GM18867 (cell line): ENCODE results near the gene CRKL.
"Not testable (repeated sequence)": the region's sequence is repeated elsewhere in the genome, so short reads cannot be mapped to it uniquely, and the experiment has no call there.

Experiments used
- ATAC-seq: cut with Tn5 transposase; IDR thresholded peaks from one replicate; pipeline ENCODE4 v1.9.1; 2021; ENCODE audit warnings: mild to moderate bottlenecking, moderate library complexity; ENCODE audit not compliant: unreplicated experiment

Gene CRKL, protein sequence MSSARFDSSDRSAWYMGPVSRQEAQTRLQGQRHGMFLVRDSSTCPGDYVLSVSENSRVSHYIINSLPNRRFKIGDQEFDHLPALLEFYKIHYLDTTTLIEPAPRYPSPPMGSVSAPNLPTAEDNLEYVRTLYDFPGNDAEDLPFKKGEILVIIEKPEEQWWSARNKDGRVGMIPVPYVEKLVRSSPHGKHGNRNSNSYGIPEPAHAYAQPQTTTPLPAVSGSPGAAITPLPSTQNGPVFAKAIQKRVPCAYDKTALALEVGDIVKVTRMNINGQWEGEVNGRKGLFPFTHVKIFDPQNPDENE

DNA sequence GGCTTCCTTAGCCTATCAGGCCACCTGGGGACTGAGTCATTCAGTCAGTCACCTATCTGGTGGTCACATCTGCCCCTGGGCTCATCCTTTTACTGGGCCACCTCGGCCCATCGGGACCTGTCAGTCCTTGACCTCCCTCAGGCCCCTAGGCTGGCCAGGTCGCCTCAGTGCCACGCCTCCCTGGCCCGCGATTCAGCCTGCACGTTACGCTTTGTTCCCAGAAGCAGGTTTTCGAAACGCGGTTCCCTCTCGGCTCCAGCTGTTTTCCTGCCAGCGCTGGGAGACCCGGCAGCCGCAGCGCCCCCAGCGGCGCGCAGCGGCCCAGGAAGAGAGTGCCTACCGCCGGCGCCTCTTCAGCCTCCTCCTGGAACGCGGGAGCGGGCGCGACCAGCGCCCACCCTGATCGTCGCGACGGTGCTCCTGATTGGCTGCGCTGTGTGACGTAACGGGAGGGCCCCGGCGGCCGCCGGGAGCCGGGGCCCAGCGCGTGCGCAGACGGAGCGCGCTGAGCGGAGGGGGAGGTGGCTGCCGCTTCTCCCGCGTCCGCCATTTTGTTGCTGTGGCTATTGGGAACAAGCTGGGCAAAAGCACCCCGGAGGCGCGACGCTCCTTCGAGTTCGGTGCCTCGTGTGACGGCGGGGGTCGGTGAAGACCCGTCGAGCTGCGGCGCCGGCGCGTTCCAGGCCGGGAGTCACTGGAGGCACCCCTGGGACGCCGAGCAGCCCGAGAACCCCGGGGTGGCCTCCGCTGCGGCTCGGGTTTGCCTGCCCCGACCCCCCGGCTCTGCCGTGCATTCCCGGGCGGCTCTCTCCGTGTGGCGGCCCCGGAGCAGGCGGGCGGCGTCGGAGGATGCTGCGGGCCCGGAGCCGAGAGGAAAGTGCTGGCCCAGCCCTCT, at the start of gene CRKL:
Gene CRKL, plus strand, starts transcription at position 492 of the 895 bp plus-strand sequence. CDS start 528 bp downstream, outside the sequence.
- peak; percentile 93 for ATAC-seq

- ATAC-seq: no peak
Measured at GRCh38 chr22:20868025-20868962, 48.9 kb upstream of the CRKL start.

GRCh38 chr22:20869234-20869633, 48.0 kb upstream of the CRKL start:
- no peak for ATAC-seq

DNA sequence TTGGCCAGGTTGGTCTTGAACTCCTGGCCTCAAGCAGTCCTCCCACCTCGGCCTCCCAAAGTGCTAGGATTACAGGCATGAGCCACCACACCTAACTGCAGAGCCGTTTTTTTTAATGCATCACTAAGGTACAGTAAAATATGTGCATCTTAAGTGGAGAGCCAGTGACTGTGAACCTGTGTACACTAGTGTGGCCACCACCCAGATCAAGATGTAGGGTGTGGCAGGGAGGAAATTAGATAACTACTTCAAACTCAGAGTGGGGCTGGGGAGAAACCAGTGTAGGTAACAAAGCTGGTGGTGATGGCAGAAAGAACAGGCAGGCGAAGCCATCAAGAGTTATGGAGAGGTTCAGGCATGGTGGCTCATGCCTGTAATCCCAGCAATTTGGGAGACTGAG, 44.0 kb upstream of the CRKL start:
- no peak for ATAC-seq

- no peak for ATAC-seq
Measured at GRCh38 chr22:20875296-20875695, 41.9 kb upstream of the CRKL start.

GRCh38 chr22:20877715-20878114, 39.5 kb upstream of the CRKL start:
- no peak for ATAC-seq

- ATAC-seq: no peak
Measured at GRCh38 chr22:20881231-20881630, 36.0 kb upstream of the CRKL start.

GRCh38 chr22:20881869-20882815, 35.1 kb upstream of the CRKL start:
- ATAC-seq: no peak

DNA sequence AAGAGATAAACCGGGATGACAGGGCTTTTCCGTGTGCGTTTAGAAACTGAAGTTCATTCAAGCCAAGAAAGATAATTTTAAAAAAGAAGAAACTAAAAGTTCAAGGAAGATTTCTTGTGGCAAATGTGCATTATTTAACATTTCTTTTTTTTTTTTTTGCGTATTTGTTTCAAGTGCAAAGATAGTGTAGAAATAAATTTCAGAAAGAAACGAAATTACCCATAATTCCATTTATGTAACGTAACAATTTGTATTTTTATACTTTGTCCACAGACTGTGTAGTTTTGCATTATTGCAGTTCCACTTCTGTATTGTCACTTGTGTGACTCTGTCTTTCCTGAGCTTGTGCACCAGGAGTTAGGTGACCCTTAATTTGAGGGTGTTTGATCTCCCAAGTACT, 34.4 kb upstream of the CRKL start:
- ATAC-seq: no peak

DNA sequence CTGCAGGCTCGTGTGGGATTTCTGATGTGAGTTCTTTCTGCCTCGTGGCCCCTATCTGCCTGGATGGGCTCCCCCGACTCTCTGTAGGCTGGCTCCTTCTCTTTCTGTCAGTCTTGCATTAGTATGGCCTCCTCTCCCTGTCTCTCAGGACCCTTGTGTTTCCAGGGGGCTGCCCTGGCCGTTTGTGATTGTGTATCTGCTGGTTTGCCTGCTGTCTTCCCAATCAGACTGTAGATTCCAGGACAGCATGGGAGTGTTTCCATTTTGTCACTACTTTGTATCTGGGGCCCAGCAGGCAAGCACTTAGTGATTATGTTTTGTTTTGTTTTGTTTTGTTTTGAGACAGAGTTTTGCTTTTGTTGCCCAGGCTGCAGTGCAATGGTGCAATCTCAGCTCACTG, 32.8 kb upstream of the CRKL start:
- ATAC-seq: no peak

GRCh38 chr22:20885017-20885556, 32.1 kb upstream of the CRKL start:
- no peak for ATAC-seq

DNA sequence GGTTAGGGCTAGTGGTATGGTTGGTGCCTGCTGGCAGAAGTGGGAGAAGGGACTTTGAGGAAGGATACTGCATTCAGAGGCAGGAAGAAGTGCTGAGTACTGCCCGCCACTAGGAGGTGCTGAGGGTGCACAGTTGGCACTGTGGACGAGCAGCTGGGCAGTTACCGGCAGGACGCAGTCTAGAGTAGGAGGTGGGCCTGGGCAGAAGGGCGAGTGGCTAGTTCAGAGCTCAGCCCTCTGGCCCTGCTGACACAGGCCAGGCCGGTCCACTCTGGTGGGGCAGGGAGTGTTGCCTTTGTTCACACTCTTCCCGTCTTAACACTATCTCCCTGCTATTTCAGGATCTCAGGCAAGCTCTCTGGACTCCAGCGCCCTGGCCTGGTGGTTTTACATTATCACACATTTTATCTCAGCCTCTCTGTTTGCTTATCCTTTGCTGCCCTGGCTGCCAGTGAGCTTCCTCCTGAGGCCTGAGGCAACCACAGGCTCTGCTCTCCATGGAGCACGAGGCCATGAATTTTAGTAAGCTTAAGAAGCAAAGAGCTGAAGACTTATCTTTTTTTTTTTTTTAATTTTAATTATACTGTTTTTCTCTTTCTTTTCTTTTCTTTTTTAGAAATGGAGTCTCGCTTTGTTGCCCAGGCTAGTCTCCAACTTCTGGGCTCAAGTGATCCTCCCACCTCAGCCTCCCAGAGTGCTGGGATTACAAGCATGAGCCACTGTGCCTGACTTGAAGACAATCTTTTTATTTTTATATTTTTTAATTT, 31.5 kb upstream of the CRKL start:
- ATAC-seq: no peak

GRCh38 chr22:20887375-20887774, 29.8 kb upstream of the CRKL start:
- ATAC-seq: no peak

DNA sequence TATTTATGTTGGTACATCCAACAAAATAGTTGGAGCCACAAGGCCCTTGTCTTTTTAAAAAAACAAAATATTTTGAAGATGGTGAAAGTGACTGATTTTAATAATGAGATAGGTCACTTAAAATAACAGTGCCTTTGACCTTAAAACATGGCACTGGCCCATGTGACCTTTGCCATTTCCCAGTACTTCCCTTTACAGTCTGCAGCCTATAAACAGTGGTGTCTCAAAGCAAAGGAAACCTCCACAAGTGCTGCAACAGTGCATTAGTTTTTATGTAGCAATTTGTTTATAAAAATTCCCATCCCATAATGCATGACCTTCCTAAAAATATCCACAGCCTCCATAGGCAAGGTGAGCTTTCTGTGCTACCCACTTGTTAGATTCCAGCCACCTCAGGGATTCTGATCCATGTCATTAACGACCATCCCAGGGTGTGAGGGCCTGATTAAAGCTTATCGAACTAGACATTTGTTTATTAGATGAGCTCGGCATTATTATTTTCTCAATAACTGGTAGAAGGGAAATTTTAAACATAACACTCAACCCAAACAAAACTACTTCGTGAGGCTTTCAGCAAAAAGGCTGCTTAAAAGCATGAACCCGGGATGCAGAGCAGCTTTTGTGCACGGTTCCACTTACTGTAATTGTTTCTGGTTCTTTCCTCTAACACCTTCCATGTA, 28.0 kb upstream of the CRKL start:
- no peak for ATAC-seq

GRCh38 chr22:20889904-20890540, 27.2 kb upstream of the CRKL start:
- no peak for ATAC-seq

DNA sequence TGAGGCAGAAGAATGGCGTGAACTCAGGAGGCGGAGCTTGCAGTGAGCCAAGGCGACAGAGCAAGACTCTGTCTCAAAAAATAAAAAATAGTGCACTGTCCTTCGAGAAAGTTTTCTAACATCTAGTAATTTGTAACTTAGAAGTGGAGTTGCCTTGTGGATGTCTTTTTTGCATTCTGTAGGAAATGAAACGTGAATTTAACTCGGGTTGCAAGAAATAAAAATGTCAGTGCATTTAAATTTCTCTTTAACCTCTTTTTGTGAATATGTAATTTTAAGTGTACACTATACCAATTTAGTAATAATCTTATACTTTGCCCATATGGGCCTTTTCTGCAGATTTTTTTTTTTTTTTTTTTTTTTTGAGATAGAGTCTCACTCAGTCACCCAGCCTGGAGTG, 26.2 kb upstream of the CRKL start:
- no peak for ATAC-seq

DNA sequence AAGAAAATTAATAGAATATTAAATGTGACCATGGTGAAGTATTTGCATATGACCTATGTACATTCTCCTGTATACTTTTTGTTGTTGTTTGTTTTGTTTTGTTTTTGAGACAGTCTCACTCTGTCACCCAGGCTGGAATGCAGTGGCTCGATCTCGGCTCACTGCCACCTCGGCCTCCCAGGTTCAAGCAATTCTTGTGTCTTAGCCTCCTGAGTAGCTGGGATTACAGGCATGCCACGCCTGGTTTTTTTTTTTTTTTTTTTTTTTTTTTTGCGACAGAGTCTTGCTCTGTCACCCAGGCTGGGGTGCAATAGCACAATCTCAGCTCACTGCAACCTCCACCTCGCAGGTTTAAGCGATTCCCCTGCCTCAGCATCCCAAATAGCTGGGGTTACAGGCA, 19.5 kb upstream of the CRKL start:
- ATAC-seq: not testable (repeated sequence)
